SKM-1 (cell line): ENCODE data around the gene RAVER1.

Source experiments
- DNase-seq: peaks from one replicate; lab custom pipeline; 2025; ENCODE audit not compliant: unreplicated experiment; lab: John Stamatoyannopoulos, UW

Gene RAVER1

GRCh38 chr19:10270616-10271394 lies 62.5 kb downstream of the RAVER1 start, which contains the start of gene ICAM1:
Gene ICAM1 (plus strand): TSS chr19:10271120. CDS start chr19:10271160, 40 bp downstream.
- DNase-seq = peak; percentile 61

GRCh38 chr19:10270180-10270615 lies 63.1 kb downstream of the RAVER1 start:
- peak; percentile 82 for DNase-seq

- peak; percentile 76 for DNase-seq
Measured at GRCh38 chr19:10269333-10270179, 63.8 kb downstream of the RAVER1 start.

GRCh38 chr19:10268071-10268470 lies 65.3 kb downstream of the RAVER1 start:
- DNase-seq = no peak

GRCh38 chr19:10266706-10267105 lies 66.6 kb downstream of the RAVER1 start:
- no peak for DNase-seq
